ENCODE data around the gene RBM33. TPM values are rescaled to one million over a fixed set of nuclear protein-coding genes. Genes with fewer than 3 reads are reported as not detected.

Gene RBM33
- total and polyA plus RNA-seq, 9 of the 15 experiments (the other 6 are each of a cell fraction or from before 2014, with no cell fraction given), result 4.4 to 80.7 (median 27.3) TPM

GRCh38 chr7:155680864-155681263 is 36.4 kb downstream of the RBM33 start (continued):
- TF ChIP-seq MNT (conservative IDR thresholded peaks at IDR 0.05), result peak in 1 of 2 experiments; percentile 25; a peak in 2 of 4 replicates
- peak in 1 of 2 experiments; percentile 26; a peak in 1 of 4 replicates for TF ChIP-seq HDAC1 (IDR thresholded peaks at IDR 0.05)
- peak; percentile 68 for TF ChIP-seq JUND (IDR thresholded peaks at IDR 0.05; ENCODE audit: borderline replicate concordance, low read depth, low read length)
- TF ChIP-seq JUND (tag; IDR thresholded peaks at IDR 0.05; ENCODE audit: borderline replicate concordance, low read depth, low read length), result peak; percentile 75; the same call in 1 of the 3 replicates
- peak; percentile 55 for TF ChIP-seq HDAC3 (IDR thresholded peaks at IDR 0.05; ENCODE audit: borderline replicate concordance, partially characterized antibody)
- peak; percentile 92 for TF ChIP-seq ARID1B (IDR thresholded peaks at IDR 0.05)
- no peak for TF ChIP-seq CGGBP1 (CRISPR knock-in tag; IDR thresholded peaks at IDR 0.05)
- TF ChIP-seq NCOR1 (IDR thresholded peaks at IDR 0.05), result peak; percentile 76
- TF ChIP-seq ATF1 (CRISPR knock-in tag; IDR thresholded peaks at IDR 0.05), result no peak
- TF ChIP-seq ATF1 (tag; IDR thresholded peaks at IDR 0.05), result peak; percentile 50; the same call in 1 of the 2 replicates
- TF ChIP-seq TBL1XR1 (IDR thresholded peaks at IDR 0.05; ENCODE audit: low read length in 2 of 2), result peak in 1 of 2 experiments; percentile 82; a peak in 2 of 4 replicates
- peak; percentile 96 for TF ChIP-seq ESRRA (IDR thresholded peaks at IDR 0.05; ENCODE audit: borderline replicate concordance, low read depth)
- TF ChIP-seq CHAMP1 (IDR thresholded peaks at IDR 0.05), result 0 out of 2 replicates have a peak, but pooled peaks have one; percentile 18
- no peak for TF ChIP-seq KLF10 (CRISPR knock-in tag; IDR thresholded peaks at IDR 0.05)
- TF ChIP-seq REST (IDR thresholded peaks at IDR 0.05; ENCODE audit: borderline replicate concordance), result no peak
- no peak for TF ChIP-seq REST (CRISPR knock-in tag; IDR thresholded peaks at IDR 0.05; ENCODE audit: low read depth)
- TF ChIP-seq TSC22D4 (tag; IDR thresholded peaks at IDR 0.05), result no peak
- peak; percentile 68 for TF ChIP-seq FOSL1 (tag; conservative IDR thresholded peaks at IDR 0.05)

All from K562 (cell line).